NOMO-1 (cell line): ENCODE measurements around the gene UNKL.
A peak's percentile ranks its signal among the peaks of the same experiment; 100 is the strongest.

ENCODE experiments used
- DNase-seq, 2 experiments: peaks; one replicate each; lab custom pipeline; 2025; ENCODE audit not compliant: unreplicated experiment in 2 of 2; lab: John Stamatoyannopoulos, UW

Gene UNKL

DNA sequence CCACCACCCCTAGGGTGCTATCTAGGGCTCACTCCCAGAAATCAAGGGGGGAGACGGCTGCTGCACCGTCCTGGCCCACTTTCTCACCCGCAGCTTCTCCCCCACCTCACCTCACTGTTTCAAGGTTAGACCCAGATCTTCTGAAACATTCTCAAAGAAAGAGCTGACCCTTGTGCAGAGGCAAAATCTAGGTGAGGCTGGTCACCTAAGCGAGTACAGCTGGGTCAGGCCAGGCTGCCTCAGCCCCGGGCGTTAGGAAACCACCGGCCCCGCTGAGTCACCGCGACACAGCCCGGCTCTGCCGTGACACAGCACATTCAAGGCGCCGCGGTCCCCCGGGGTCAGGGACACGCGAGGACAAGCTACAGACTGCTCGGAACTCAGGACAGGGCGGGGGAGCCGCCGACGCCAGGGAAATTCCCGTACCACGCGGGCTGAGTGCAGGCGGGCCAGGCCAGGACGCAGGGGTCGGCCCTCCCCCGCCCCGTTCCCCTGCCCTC lies 35.6 kb downstream of the UNKL start:
- peak; percentile 52 to 70 for DNase-seq

DNA sequence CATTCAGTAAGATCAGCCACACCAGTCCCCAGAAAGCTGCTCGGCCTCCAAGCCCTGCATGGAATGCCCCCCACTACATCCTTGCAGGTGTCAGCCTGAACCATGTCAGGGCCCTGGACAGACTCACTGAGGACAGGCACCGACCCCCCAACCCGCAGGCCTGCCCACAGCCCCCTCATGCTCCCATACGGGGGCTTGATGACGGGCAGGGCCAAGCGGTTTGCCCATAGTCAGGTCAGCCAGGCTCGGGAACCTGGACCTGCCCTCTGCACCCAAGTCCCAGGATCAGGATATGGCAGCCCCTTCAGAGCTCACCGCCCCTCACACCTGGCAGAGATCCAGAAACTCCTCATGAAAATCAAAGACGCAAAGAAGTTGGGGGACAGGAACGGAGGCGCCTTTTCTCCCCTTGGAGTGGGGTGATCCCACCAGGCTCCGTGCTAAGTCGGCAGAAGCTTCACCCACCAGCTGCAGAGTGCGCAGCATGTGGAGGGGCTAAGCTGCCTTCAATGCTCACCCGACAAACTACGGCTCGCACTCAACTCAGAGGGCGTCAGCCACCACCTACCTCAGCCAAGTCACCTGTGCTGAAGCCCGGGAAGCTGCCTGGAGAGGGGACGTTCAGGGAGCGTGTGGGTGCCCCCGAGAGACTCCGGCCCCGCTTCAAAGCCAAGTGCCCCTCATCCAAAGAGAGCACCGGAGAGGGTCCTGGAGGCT lies 36.3 kb downstream of the UNKL start:
- no peak for DNase-seq

DNA sequence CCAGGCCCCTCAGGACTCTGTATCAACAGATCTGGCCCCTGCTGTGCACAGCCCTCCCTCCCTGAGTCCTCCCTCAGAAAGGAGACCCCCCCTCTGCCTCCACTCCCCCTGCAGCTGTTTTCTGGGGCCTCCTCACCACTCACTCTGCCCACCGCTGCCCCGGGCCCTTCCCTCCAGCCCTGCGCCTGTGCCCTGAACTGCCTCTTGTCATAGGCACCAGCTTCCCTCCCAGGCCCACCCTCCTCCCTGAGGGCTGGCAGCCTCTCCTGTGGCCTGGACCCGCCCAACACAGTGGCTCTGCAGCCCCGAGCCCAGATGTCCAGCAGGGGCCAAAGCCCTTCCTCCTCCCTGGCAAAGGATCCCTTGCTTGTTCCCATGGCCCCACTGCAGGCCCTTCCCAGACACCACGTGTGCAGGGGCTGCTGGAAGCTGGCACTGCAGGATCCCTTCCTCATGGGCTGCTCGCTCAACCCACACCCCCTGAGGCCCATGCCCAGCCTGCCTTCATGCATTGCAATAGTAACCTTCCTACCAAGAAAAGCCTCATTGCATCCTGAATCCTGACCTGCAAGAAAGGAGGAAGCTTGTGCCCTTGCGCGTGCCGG lies 37.0 kb downstream of the UNKL start:
- DNase-seq = no peak

DNA sequence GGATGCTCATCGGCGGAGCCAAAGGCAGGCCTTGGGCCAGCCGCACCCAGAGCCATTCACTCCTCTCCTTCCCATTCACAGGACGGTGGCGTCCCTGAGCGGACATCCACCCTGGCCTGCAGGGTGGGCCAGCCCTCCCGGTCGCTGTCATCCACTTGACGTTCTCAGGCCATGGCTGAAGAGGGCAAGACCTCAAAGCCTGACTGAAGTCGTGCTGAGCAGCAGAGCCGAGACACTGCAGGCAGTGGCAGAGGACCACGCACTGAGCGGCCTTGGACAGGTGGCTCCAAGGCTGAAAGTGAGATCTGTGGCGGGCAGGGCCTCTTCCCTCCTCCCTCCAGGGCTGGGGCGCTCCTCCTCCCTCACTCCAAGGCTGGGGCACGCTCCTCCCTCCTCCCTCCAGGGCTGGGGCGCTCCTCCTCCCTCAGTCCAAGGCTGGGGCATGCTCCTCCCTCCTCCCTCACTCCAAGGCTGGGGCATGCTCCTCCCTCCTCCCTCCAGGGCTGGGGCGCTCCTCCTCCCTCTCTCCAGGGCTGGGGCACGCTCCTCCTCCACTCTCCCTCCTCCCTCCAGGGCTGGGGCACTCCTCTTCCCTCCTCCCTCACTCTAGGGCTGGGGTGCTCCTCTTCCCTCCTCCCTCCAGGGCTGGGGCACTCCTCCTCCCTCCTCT lies 38.6 kb downstream of the UNKL start:
- DNase-seq = no peak

DNA sequence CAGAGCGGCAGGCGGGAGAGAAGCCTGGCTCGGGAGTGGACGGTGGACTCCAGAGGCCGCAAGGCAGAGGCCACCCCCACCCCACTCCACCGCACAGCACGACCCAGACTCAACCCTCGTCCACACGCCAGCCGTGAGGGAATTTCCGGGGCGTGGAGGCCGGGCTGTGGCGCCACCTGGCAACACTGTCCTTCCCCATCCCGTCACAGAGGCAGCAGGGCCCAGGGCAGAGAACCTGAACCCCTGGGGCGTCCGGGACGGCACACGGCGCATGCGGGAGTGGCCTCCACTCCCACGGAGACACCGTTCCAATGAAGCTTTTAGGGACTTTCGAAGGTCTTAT lies 39.2 kb downstream of the UNKL start:
- no peak for DNase-seq

DNA sequence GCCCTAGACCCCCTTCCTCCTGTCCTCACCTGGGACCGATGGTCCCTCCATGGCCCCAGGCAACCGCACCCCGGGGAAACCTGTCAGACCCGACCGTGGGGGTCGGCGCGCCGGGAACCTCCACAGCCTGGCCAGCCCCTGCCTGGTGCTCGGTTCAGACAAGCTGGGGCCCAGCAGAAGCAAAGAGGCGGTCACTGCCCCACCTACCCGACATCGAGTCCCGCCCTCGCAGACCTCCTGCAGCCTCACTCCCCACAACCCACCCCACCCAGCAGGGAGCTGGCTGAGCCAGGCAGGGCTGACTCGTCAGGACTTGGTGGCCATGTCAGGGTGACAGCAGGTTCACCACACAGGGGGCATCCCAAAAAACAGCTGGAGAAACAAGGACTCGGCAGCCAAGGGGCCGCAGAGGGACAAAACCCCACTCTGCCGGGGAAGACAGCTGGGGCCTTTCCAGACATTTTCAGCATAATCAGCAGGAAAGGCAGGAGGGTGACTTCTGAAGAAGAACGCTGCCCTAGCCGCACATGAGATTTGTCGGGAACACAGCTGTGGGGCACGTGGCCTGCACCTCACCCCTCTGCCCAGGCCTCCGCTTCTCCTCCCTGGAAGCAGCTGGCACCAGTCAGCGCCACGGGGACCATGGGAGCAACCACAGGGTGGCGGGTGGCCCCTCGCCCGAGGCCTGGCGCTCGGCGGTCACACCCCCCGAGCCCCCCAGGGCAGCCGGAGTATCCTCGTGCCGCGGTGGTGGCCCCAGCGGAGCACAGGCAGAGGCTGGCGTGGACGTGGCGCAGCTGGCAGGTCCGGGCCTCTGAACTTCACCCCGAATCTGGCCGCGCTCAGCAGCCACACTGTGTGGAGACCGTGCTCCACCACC lies 39.8 kb downstream of the UNKL start:
- no peak for DNase-seq

DNA sequence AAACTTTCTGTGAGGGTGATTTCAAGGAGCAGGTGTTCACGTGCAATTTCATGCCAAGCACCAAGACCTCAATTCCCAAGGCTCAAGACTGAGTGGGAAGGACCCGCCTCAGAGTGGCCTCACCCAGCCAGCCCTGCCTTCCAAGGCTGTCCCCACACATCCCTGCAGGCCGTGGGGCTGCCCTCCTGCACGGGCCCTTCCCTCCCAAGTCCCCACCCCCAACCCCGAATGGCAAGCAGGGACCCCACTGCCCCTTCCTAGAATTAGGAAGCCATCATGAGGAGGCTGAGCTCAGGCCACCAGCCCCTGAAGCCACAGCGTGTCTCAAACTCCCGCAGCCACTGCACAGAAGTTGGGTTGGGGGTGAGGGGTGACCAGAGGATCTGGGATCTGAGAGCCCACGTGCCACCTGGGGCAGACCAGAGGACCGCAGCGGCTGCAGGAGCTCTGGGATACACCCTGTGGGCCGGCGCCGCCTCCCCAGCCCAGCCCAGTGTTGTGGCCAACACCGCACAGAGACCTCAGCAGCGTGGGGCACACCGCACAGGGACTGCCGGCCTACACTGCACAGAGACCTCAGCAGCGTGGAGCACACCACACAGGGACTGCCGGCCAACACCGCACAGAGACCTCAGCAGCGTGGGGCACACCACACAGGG lies 42.1 kb downstream of the UNKL start:
- no peak for DNase-seq

DNA sequence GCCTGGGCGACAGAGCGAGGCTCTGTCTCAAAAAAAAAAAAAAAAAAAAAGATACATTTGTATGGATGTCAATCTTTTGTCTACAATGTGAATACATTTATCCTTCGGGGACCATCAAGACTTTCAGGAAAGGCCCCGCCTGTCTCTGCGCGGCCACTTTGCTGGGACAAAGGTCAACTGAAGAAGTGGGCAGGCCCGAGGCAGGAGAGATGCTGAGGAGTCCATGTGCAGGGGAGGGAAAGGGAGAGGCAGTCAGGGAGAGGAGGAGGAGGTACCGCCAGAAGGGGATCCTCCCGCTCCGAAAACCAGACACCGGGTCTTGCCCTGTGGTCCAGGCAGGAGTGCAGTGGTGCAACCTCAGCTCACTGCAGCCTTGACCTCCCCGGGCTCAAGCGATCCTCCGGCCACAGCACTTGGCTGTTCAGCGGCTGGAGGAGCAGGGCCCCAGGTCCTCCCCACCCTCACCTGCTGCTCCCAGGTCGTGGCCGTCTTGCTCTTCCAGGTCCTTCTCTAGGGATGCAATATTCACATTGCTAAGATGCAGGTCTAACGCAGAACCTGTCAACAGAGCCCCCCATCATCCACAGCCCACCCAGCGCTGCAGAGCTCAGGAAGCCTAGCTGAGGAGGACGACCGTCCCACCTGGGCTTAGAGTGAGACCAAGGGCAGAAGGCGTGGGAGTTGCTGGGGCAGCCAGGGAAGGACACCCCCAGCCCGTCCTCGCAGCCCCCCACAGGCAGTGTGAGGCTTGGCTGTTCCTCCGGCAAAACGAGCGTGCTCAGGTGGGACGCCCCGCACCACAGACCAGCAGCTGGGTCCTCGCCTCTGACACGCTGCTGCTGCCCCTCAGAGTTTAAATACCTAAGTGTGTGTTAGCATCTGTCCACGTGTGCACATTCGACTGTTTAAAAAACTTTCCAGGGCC lies 43.2 kb downstream of the UNKL start:
- no peak for DNase-seq

DNA sequence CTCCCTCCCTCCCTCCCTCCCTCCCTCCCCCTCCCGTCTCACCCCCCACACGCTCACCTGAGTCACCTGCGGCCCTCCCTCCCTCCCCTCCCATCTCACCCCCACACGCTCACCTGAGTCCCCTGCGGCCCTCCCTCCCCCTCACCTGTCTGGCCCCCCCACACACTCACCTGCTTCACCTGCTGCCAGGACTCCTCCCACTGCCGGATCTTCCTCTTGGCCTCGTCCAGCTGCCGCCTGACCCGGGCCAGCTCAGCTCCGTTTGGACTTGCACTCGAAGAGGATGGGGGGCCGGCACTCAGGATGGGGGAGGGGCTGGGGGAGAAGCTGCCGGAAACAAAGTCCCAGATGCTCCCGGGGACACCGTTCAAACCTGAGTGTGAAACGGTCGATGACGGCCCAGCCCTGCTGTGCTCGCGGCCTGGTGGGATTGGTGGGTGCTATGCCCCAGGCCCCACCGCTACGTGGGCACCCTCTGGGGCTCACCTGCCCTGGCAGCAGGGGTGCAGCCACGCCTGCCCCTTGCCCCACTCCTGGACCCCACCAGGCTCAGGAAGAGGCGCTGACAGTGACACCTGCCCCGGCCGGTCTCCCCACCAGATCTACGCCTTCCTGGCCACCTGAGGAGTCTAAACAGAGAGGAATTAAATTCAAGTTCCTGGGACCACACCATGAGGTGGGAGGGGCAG lies 46.9 kb downstream of the UNKL start:
- DNase-seq = no peak

DNA sequence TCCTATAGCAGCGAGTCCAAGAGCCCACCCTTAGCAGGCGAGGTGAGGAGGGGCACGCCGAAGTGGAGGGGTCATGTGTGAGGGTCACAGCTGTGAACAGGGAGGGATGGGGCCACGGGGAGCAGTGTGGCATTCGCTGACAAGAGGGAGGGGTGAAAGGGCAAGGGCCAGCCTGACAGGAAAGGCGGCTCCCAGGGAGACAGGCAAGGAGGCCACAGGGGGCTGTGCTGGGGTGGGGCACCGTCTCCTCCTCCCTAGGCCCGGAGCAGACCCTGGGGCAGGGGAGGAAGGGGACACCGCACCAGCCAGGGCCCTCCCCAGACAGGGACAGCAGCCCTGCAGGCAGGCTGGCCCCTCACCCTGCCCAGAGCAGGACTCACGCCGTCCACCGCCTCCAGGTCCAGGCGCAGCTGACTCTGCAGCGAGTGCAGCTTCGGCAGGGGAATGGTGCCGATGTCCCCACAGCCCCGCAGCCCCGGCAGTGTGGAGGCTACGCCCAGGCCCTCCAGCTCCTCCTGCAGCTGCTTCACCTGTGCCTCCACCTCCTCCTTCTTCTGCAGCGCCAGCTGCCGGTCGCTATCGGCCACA lies 47.7 kb downstream of the UNKL start:
- DNase-seq = no peak

DNA sequence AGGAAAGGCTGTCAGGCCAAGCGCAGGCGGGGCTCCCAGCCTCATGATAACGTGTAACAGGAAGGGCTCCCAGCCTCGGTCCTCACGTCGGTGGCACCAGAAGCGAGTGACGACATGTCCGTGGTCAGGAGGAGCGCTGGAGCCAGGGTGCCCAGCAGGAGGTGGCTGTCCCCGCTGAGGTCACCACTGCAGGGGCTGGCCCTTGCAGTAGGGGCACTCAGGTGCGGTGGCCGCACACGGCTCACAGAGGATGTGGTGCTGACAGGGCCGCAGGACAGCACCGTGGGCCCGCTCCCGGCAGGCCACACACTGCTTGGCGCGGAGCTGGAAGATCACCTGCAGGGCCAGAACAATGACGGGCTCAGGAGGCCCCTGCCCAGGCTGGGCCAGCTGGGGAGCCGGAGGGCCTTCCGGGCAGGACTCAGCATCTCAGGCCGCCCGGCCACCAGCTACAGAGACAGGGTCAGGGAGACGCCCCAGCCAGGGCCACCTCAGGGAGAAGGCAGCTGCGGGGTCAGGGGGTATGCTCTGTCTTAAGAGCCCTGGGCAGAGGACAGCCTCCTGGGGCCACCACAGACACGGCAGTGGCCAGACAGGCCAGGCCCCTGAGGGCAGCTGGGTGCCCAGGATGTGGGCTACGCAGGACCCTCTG lies 48.3 kb downstream of the UNKL start:
- DNase-seq = no peak

DNA sequence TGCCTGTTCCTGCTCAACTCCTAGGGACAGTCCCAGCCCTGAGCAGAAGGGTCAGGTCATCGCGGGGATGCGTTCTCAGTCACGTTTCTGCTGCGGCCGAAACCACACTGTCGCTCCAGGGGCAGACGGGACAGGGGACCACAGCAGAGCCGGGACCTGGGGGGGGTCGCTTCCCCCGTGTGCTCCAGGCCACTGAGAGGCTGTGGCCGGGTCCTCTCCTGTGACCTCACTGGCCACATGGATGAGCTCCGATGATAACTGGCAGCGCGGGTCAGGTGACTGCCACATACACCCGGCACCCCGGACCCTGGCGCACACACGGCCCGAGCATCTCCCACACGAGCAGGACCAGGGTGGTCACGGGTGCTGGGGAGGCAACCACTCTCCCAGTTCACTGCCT lies 50.0 kb downstream of the UNKL start:
- DNase-seq = no peak

DNA sequence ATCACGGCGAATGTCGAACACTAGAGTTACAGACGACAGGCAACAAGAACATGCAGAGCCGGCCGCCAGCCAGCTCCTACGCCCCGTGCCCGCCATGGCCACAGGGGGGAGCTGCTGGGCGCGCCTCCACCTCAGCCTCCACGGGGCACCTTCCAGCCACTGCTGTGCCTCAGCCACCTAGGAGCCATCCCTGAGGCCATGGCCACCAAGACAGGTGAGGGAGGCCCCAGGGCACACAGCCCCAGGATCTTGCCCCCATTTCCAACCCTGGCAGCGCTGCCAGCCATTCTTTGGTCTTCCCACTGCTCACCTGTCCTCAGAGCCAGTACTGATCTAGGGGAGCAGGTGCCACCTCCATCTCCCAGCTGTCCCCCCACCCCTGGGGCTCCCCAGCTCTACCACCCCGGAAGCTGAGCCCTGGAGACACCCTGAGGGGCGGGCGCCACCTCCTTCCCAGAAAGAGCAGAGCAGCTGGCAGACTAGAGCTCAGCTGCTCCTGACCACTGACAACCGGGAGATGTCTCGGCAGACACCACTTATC lies 50.9 kb downstream of the UNKL start:
- peak; percentile 32 to 46 for DNase-seq

DNA sequence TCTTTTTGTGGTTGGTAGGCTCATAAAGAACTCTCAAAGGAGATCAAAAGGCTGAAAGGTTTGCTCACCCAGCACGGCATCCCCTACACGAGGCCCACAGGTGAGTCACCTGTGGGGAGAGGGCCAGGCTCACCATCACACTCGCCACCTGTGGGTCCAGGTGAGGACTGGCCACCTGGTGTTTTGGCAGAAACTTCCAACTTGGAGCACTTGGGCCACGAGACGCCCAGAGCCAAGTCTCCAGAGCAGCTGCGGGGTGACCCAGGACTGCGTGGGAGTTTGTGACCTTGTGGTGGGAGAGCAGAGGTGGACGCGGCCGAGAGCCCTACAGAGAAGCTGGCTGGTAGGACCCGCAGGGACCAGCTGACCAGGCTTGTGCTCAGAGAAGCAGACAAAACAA lies 51.7 kb downstream of the UNKL start:
- no peak for DNase-seq

DNA sequence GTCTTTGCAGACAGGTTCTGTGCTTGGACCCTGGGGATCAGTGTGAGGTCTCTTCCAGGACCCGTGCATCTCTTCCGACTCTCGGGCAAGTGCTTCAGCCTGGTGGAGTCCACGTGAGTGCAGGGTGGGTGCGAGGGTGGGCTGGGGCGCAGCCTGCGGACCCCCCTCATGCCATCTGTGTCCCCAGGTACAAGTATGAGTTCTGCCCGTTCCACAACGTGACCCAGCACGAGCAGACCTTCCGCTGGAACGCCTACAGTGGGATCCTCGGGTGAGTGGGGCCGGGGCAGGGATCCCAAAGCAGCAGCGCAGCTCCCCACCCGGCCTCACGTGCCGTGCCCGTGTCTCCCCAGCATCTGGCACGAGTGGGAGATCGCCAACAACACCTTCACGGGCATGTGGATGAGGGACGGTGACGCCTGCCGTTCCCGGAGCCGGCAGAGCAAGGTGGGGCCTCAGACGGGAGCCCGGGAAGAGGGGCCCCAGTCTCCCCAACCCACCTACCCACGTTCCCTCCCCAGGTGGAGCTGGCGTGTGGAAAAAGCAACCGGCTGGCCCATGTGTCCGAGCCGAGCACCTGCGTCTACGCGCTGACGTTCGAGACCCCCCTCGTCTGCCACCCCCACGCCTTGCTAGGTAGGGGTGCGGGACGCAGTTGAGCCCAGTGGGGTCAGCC lies 52.7 kb downstream of the UNKL start:
- no peak for DNase-seq

DNA sequence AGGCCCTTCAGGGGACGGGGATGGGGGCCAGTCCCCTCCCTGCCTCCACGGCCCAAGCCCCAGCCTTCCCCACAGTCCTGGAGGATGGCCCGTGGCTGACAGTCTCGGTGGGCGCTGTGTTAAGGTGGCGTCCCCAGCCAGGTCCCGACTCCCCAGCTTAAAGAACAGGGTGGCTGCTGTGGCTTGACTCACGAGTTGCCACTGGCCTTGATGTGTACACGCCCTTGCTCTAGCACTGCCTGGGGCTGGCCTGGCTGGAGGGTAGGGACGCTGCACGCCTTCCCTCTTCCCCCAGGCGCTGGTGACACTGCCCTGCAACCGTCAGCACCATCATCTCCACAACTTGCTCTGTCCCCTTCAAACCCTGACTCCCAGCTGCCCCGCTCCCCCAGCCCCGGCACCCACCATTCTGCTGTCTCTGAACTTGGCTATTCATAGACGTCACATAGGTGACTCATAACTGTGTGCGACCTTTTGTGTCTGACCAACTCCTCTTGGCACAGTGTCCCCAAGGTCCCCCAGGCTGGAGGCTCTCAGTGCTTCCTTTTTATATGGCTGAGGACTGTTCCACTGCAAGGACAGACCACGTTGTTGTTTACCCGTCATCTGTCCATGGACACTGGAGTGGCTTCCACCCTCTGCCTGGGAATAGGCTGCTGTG lies 56.5 kb downstream of the UNKL start:
- no peak for DNase-seq
